ENCODE data around the gene ARHGAP32. TPM values are rescaled to one million over a fixed set of nuclear protein-coding genes. Genes with fewer than 3 reads are reported as not detected.

ARHGAP32 gene
- total RNA-seq, 1 donor, result 20.1 TPM

- DNase-seq (ENCODE audit: low read depth), result no peak
- H3K4me3 ChIP-seq (ENCODE audit: low read depth, low read length), result no peak overlapping the region
- no peak for TF ChIP-seq CTCF (IDR thresholded peaks at IDR 0.05; ENCODE audit: insufficient read depth, low read length)
These were observed 257.8 kb downstream of the ARHGAP32 start for GRCh38 chr11:128934351-128934750.

GRCh38 chr11:128933481-128934178, 258.5 kb downstream of the ARHGAP32 start:
- TF ChIP-seq CTCF (IDR thresholded peaks at IDR 0.05; ENCODE audit: insufficient read depth, low read length), result no peak
- no peak for DNase-seq (ENCODE audit: low read depth)

GRCh38 chr11:128931668-128932067, 260.5 kb downstream of the ARHGAP32 start:
- no peak overlapping the region for H3K4me3 ChIP-seq (ENCODE audit: low read depth, low read length)
- no peak for DNase-seq (ENCODE audit: low read depth)
- TF ChIP-seq CTCF (IDR thresholded peaks at IDR 0.05; ENCODE audit: insufficient read depth, low read length), result no peak

More at GRCh38 chr11:128933481-128934178, 258.5 kb downstream of the ARHGAP32 start:
- H3K4me3 ChIP-seq (ENCODE audit: low read depth, low read length), result no peak overlapping the region

- TF ChIP-seq CTCF (IDR thresholded peaks at IDR 0.05; ENCODE audit: insufficient read depth, low read length), result no peak
- no peak for DNase-seq (ENCODE audit: low read depth)
- no peak overlapping the region for H3K4me3 ChIP-seq (ENCODE audit: low read depth, low read length)
These were observed 261.1 kb downstream of the ARHGAP32 start for GRCh38 chr11:128931066-128931465.

GRCh38 chr11:128929991-128930390, 262.1 kb downstream of the ARHGAP32 start:
- H3K4me3 ChIP-seq (ENCODE audit: low read depth, low read length), result no peak overlapping the region

GRCh38 chr11:128929468-128929867, 262.7 kb downstream of the ARHGAP32 start:
- H3K4me3 ChIP-seq (ENCODE audit: low read depth, low read length), result no peak overlapping the region
- TF ChIP-seq CTCF (IDR thresholded peaks at IDR 0.05; ENCODE audit: insufficient read depth, low read length), result no peak
- no peak for DNase-seq (ENCODE audit: low read depth)

More at GRCh38 chr11:128929991-128930390, 262.1 kb downstream of the ARHGAP32 start:
- DNase-seq (ENCODE audit: low read depth), result peak; percentile 18
- no peak for TF ChIP-seq CTCF (IDR thresholded peaks at IDR 0.05; ENCODE audit: insufficient read depth, low read length)

- no peak for DNase-seq (ENCODE audit: low read depth)
- no peak for TF ChIP-seq CTCF (IDR thresholded peaks at IDR 0.05; ENCODE audit: insufficient read depth, low read length)
- H3K4me3 ChIP-seq (ENCODE audit: low read depth, low read length), result no peak overlapping the region
These were observed 263.7 kb downstream of the ARHGAP32 start for GRCh38 chr11:128928400-128928799.
